ENCODE data around the gene TSPAN11. TPM values are rescaled to one million over a fixed set of nuclear protein-coding genes. Genes with fewer than 3 reads are reported as not detected.
"Not testable (repeated sequence)": the region's sequence is repeated elsewhere in the genome, so short reads cannot be mapped to it uniquely, and the experiment has no call there.

Gene TSPAN11
- total and polyA plus RNA-seq, 2 experiments from 2014 or later = 0.51 to 1.9 TPM

- WGBS, 2 experiments (ENCODE audit: low coverage in 1 of 2, low lambda C conversion rate in 2 of 2, missing lambda C conversion rate in 2 of 2) = 63 to 64% methylated on average over 3 of the region's 3 CpGs
- Histone ChIP-seq H3K9me3 (ENCODE audit: low read depth) (no peaks in the 10 kb centered on the region), H3K27ac (no peak overlapping the region), H3K4me3 (no peak overlapping the region), H3K27me3 (replicated peaks; ENCODE audit: insufficient read depth) (peaks cover 18% of the 10 kb centered on the region), H3K9ac (no peak overlapping the region), H2AFZ (no peak overlapping the region), H3K79me2 (ENCODE audit: insufficient read depth) (no peaks in the 10 kb centered on the region), H3K4me1 (ENCODE audit: insufficient read depth) (no peaks in the 10 kb centered on the region), H3F3A (ENCODE audit: insufficient read depth) (no peaks in the 10 kb centered on the region), H4K20me1 (ENCODE audit: insufficient read depth) (no peaks in the 10 kb centered on the region), H3K4me2 (ENCODE audit: unreplicated experiment) (no peak overlapping the region), H3K9me2 (ENCODE audit: insufficient read depth) (no peaks in the 10 kb centered on the region), H3K36me3 (ENCODE audit: low read depth) (no peaks in the 10 kb centered on the region)
- TF ChIP-seq EZH2phosphoT487 (IDR thresholded peaks at IDR 0.05; ENCODE audit: insufficient read depth, low read depth) (no peak), EZH2 (IDR thresholded peaks at IDR 0.05; ENCODE audit: insufficient read depth, poor library complexity, severe bottlenecking) (no peak)
- DNase-seq = no peak
- in situ Hi-C loops (cut with MboI) = no loop called here
These were observed 94.6 kb downstream of the TSPAN11 start for GRCh38 chr12:31021181-31021580.

DNA sequence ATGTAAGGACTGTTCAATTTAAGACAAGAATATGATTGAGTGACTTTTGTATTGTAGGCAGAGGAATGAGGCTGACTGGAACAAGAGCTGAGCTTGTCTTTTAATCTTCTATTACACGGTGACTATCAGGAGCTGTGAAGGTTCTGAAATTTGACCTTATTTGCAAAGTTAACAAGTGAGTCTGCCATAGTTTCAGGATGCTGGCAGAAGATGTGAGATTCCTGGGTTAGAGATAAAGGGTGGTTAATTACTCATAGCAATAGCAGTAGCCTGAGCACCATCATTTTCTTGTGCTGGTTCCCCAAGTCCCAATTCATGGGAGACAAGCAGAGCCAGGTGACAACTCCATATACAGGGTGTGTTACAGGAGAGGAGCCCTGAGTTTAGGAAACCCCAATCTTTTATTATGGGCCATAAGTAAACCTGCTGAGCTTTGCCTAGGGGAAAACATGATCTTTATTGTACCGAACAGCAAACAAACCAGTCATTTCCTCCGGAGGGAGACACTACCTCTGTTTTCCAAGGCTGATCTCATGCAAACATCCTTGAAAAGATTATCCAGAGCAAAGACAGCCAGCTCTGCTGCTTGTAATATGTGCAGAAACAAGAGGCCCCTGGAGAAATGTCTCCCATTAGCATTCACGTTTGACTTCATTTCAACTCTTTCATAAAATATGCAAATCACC is 95.4 kb downstream of the TSPAN11 start:
- H3K4me2 ChIP-seq (ENCODE audit: unreplicated experiment) = no peak overlapping the region
- H3F3A ChIP-seq (ENCODE audit: insufficient read depth) = no peaks in the 10 kb centered on the region
- TF ChIP-seq EZH2 (IDR thresholded peaks at IDR 0.05; ENCODE audit: insufficient read depth, poor library complexity, severe bottlenecking) = no peak
- no peak for TF ChIP-seq EZH2phosphoT487 (IDR thresholded peaks at IDR 0.05; ENCODE audit: insufficient read depth, low read depth)
- no peaks in the 10 kb centered on the region for H3K9me3 ChIP-seq (ENCODE audit: low read depth)
- no peak overlapping the region for H3K4me3 ChIP-seq
- no peaks in the 10 kb centered on the region for H3K79me2 ChIP-seq (ENCODE audit: insufficient read depth)
- no peaks in the 10 kb centered on the region for H3K36me3 ChIP-seq (ENCODE audit: low read depth)
- DNase-seq = no peak
- H3K4me1 ChIP-seq (ENCODE audit: insufficient read depth) = no peaks in the 10 kb centered on the region
- in situ Hi-C loops (cut with MboI) = no loop called here
- 58 to 60% methylated on average over 4 of the region's 4 CpGs for WGBS, 2 experiments (ENCODE audit: low coverage in 1 of 2, low lambda C conversion rate in 2 of 2, missing lambda C conversion rate in 2 of 2)
- H2AFZ ChIP-seq = no peak overlapping the region
- H3K27ac ChIP-seq = no peak overlapping the region
- H3K9ac ChIP-seq = no peak overlapping the region
- peaks cover 18% of the 10 kb centered on the region for H3K27me3 ChIP-seq (replicated peaks; ENCODE audit: insufficient read depth)
- H3K9me2 ChIP-seq (ENCODE audit: insufficient read depth) = no peaks in the 10 kb centered on the region
- H4K20me1 ChIP-seq (ENCODE audit: insufficient read depth) = no peaks in the 10 kb centered on the region

- Histone ChIP-seq H3K9ac (no peak overlapping the region), H3K4me1 (ENCODE audit: insufficient read depth) (no peaks in the 10 kb centered on the region), H3K27me3 (replicated peaks; ENCODE audit: insufficient read depth) (peaks cover 18% of the 10 kb centered on the region), H3K79me2 (ENCODE audit: insufficient read depth) (no peaks in the 10 kb centered on the region), H4K20me1 (ENCODE audit: insufficient read depth) (no peaks in the 10 kb centered on the region), H2AFZ (no peak overlapping the region), H3K9me2 (ENCODE audit: insufficient read depth) (no peaks in the 10 kb centered on the region), H3F3A (ENCODE audit: insufficient read depth) (no peaks in the 10 kb centered on the region), H3K27ac (no peak overlapping the region), H3K4me3 (no peak overlapping the region), H3K4me2 (ENCODE audit: unreplicated experiment) (no peak overlapping the region), H3K9me3 (ENCODE audit: low read depth) (no peaks in the 10 kb centered on the region), H3K36me3 (ENCODE audit: low read depth) (no peaks in the 10 kb centered on the region)
- DNase-seq = no peak
- in situ Hi-C loops (cut with MboI) = no loop called here
- 47 to 48% methylated on average over 11 of the region's 11 CpGs for WGBS, 2 experiments (ENCODE audit: low coverage in 1 of 2, low lambda C conversion rate in 2 of 2, missing lambda C conversion rate in 2 of 2)
- TF ChIP-seq EZH2 (IDR thresholded peaks at IDR 0.05; ENCODE audit: insufficient read depth, poor library complexity, severe bottlenecking) (no peak), EZH2phosphoT487 (IDR thresholded peaks at IDR 0.05; ENCODE audit: insufficient read depth, low read depth) (no peak)
These were observed 96.8 kb downstream of the TSPAN11 start for GRCh38 chr12:31023271-31023724.

- in situ Hi-C loops (cut with MboI) = no loop called here
- no peak for DNase-seq
- Histone ChIP-seq H3K79me2 (ENCODE audit: insufficient read depth) (no peaks in the 10 kb centered on the region), H3K36me3 (ENCODE audit: low read depth) (no peaks in the 10 kb centered on the region), H4K20me1 (ENCODE audit: insufficient read depth) (no peaks in the 10 kb centered on the region), H3K9me3 (ENCODE audit: low read depth) (no peaks in the 10 kb centered on the region), H3K4me1 (ENCODE audit: insufficient read depth) (no peaks in the 10 kb centered on the region), H3F3A (ENCODE audit: insufficient read depth) (no peaks in the 10 kb centered on the region), H3K4me3 (no peak overlapping the region), H3K27ac (no peak overlapping the region), H2AFZ (no peak overlapping the region), H3K9ac (no peak overlapping the region), H3K4me2 (ENCODE audit: unreplicated experiment) (no peak overlapping the region), H3K9me2 (ENCODE audit: insufficient read depth) (no peaks in the 10 kb centered on the region), H3K27me3 (replicated peaks; ENCODE audit: insufficient read depth) (peaks cover 18% of the 10 kb centered on the region)
- TF ChIP-seq EZH2phosphoT487 (IDR thresholded peaks at IDR 0.05; ENCODE audit: insufficient read depth, low read depth) (no peak), EZH2 (IDR thresholded peaks at IDR 0.05; ENCODE audit: insufficient read depth, poor library complexity, severe bottlenecking) (no peak)
- WGBS, 2 experiments (ENCODE audit: low coverage in 1 of 2, low lambda C conversion rate in 2 of 2, missing lambda C conversion rate in 2 of 2) = 68 to 71% methylated on average over 7 of the region's 7 CpGs
These were observed 99.7 kb downstream of the TSPAN11 start for GRCh38 chr12:31026202-31026601.

DNA sequence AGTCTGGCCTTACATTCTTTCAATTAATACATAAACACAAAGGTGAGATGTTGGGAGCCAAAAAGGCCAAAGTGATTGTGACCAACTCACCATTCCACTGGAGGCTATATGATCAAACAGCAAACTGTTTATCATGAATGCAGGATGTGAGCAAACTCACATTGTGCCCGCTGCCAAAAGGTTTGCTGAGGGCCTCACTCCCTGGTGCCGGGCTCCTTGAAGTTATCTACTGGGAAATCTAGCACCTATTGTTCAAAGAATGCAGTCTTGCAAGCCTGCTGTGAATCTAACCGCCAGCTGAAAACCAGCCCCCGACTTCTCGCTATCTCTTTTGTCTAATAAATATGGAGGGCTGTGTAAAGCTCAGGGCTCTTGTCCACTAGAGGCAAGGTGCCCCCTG is 100.5 kb downstream of the TSPAN11 start:
- WGBS, 2 experiments (ENCODE audit: low coverage in 1 of 2, low lambda C conversion rate in 2 of 2, missing lambda C conversion rate in 2 of 2) = 82 to 83% methylated on average over 5 of the region's 5 CpGs

More for the DNA sequence above, 100.5 kb downstream of the TSPAN11 start:
- H3K9me3 ChIP-seq (ENCODE audit: low read depth); H3K36me3 ChIP-seq (ENCODE audit: low read depth); H3K4me2 ChIP-seq (ENCODE audit: unreplicated experiment); H3K9ac ChIP-seq; H4K20me1 ChIP-seq (ENCODE audit: insufficient read depth); H3K79me2 ChIP-seq (ENCODE audit: insufficient read depth); in situ Hi-C loops (cut with MboI); H3K27ac ChIP-seq; H3K9me2 ChIP-seq (ENCODE audit: insufficient read depth); H3K4me1 ChIP-seq (ENCODE audit: insufficient read depth); H3F3A ChIP-seq (ENCODE audit: insufficient read depth); DNase-seq; H2AFZ ChIP-seq; H3K4me3 ChIP-seq: not testable (repeated sequence)
- peaks cover 17% of the 10 kb centered on the region for H3K27me3 ChIP-seq (replicated peaks; ENCODE audit: insufficient read depth)
